Measurements from ENCODE around the gene B3GALT2. TPM values are rescaled to one million over a fixed set of nuclear protein-coding genes. Genes with fewer than 3 reads are reported as not detected.

B3GALT2 gene
- total RNA-seq, 4 donors from 2014 or later: 0.17 to 0.65 (median 0.22) TPM; not detected in 1

- no peak for TF ChIP-seq CTCF (IDR thresholded peaks at IDR 0.05; ENCODE audit: low read depth)
Observed at GRCh38 chr1:193181536-193181935, 4.9 kb downstream of the B3GALT2 start.

DNA sequence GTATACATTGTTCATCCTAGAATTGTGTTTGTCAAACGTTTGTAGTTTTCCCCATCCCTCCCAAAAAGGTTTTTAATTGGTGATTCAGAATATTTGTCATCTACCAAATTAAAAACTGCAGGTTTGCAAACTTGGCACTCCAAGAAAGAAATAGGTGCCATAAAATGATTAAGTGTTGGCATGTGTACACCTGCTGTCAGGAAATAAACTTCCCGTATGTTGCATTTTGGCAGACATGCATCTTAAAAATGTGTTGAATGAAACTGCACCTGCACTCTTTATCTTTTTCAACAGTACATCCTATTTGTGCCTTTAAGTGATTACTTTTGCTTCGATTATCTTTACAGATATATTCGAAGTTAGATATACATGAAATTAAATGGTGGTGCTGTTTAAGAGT, 7.3 kb downstream of the B3GALT2 start:
- TF ChIP-seq CTCF (IDR thresholded peaks at IDR 0.05; ENCODE audit: low read depth): no peak

DNA sequence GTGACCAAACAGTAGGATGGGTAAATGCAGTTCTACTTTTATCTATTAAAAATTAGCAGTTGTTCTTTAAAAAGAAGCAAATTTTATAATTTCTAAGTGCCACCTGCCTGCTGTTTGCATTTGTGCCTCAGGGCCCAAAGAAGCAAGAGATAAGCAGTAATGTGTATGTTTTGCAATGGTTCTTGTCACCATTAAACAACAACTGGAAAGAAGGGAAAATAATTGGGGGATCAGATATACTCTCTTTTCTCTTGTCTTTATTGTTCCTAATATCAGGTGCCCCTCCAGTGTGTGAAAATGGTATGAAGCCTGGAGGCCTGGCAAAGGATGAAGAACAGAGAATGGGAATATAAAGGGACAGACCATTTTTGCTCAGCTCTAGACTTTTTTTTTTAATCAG, 9.6 kb downstream of the B3GALT2 start:
- no peak for TF ChIP-seq CTCF (IDR thresholded peaks at IDR 0.05; ENCODE audit: low read depth)

GRCh38 chr1:193176113-193176512, 10.3 kb downstream of the B3GALT2 start:
- no peak for TF ChIP-seq CTCF (IDR thresholded peaks at IDR 0.05; ENCODE audit: low read depth)

DNA sequence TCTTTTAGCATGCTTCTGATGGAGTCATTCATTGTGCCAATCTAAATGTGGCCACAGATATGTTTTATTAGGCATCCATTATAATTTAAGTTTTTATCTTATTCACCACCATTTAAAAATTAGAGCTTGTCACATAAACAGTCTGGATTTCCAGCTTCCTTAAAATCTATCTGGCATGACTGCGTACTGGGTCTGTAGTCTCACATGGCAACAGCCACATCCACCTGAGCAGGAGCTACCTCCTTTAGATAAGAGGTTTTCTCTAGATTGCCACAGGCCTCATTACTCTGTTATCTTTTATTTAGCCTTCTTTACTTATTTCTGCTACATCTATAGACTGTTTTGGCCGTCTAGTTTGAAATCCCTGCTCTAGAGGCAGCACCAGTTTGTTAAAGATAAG, 29.1 kb downstream of the B3GALT2 start:
- TF ChIP-seq CTCF (IDR thresholded peaks at IDR 0.05; ENCODE audit: low read depth): no peak

DNA sequence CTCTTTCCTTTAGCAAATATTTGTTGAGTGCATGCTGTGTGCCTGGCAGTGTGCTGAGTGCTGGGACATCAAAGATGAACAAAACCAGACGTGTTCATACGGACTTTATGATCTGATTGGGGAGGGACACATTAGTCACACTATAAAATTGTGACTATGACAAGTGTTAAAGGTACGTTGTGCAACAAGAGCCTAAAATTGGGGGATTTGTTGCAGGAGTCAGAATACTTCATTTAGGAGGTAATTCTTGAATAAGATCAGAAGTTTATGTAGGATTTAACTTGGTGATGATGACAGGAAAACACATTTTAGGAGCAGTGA, 29.6 kb downstream of the B3GALT2 start:
- TF ChIP-seq CTCF (IDR thresholded peaks at IDR 0.05; ENCODE audit: low read depth): no peak

- no peak for TF ChIP-seq CTCF (IDR thresholded peaks at IDR 0.05; ENCODE audit: low read depth)
Observed at GRCh38 chr1:193156117-193156821, 30.1 kb downstream of the B3GALT2 start.
